SK-N-SH (cell line): Measurements from ENCODE around the gene SLC6A9. TPM values are rescaled to one million over a fixed set of nuclear protein-coding genes. Genes with fewer than 3 reads are reported as not detected.

Experiments used
- CTCF ChIA-PET: fragments of 300-600, 350-600 bp; formaldehyde crosslinking; extraction: SDS; loops from one replicate; lab custom pipeline; 2021; lab: Yijun Ruan, JAX
- POLR2A ChIA-PET: fragments of 350-600 bp; sonication (Branson Sonifier 250); formaldehyde crosslinking; extraction: SDS; loops from one replicate; lab custom pipeline; 2020; ENCODE audit warnings: antibody characterized with exemption, inconsistent platforms; lab: Yijun Ruan, JAX
- DNase-seq: peaks from one replicate; pipeline ENCODE4 v3.0.0; 2012
- H2AFZ ChIP-seq: fragments of 200-600 bp; sonication (generic); 2 replicates; pipeline ENCODE4 v1.8.1; 2016; ENCODE audit warnings: antibody characterized with exemption, mild to moderate bottlenecking, low read depth
- H3F3A ChIP-seq: fragments of 200-600 bp; sonication (generic); replicated peaks from 2 replicates; pipeline ENCODE3; 2016; ENCODE audit warnings: antibody characterized with exemption, mild to moderate bottlenecking; ENCODE audit not compliant: insufficient read depth
- H3K27ac ChIP-seq, 2 experiments: fragments of 200-500 bp in 1 of 2; fragments of 200-600 bp in 1 of 2; sonication (Bioruptor generic) in 1 of 2; sonication (generic), shearing (Covaris generic) in 1 of 2; 2 replicates each; pipeline versions ENCODE4 v1.5.1 to v1.6.1; 2014 to 2016; ENCODE audit warnings: low read depth in 2 of 2, inconsistent platforms in 1 of 2, low read length in 1 of 2, mild to moderate bottlenecking in 1 of 2, mixed read lengths in 1 of 2
- H3K27me3 ChIP-seq: fragments of 200-600 bp; sonication (generic), shearing (Covaris generic); 2 replicates; pipeline ENCODE4 v1.6.1; 2016; ENCODE audit warnings: mixed run types; ENCODE audit not compliant: insufficient read depth
- H3K36me3 ChIP-seq, 2 experiments: fragments of 200-500 bp in 1 of 2; fragments of 200-600 bp in 1 of 2; sonication (Bioruptor generic) in 1 of 2; sonication (generic) in 1 of 2; replicated peaks in 1 of 2; 2 replicates each; pipeline versions ENCODE3 to v1.5.1; 2014 to 2016; ENCODE audit warnings: low read length in 1 of 2, mild to moderate bottlenecking in 1 of 2; ENCODE audit not compliant: insufficient read depth in 2 of 2, control insufficient read depth in 1 of 2
- H3K4me1 ChIP-seq, 2 experiments: fragments of 200-500 bp in 1 of 2; fragments of 200-600 bp in 1 of 2; sonication (Bioruptor generic) in 1 of 2; sonication (generic), shearing (Covaris generic) in 1 of 2; 2 replicates each; pipeline versions ENCODE4 v1.5.1 to v1.6.1; 2014 to 2016; ENCODE audit warnings: low read depth in 1 of 2, low read length in 1 of 2, mixed run types in 1 of 2; ENCODE audit not compliant: insufficient read depth in 2 of 2, control insufficient read depth in 1 of 2
- H3K4me2 ChIP-seq: fragments of 200-600 bp; sonication (generic), shearing (Covaris generic); 2 replicates; pipeline ENCODE4 v1.6.1; 2017; ENCODE audit warnings: mixed run types
- H3K4me3 ChIP-seq, 2 experiments: fragments of 200-500 bp in 1 of 2; fragments of 200-600 bp in 1 of 2; sonication (Bioruptor generic) in 1 of 2; sonication (generic), shearing (Covaris generic) in 1 of 2; 2 replicates each; pipeline versions ENCODE4 v1.5.1 to v1.8.1; 2014 to 2016; ENCODE audit warnings: low read depth in 2 of 2, inconsistent platforms in 1 of 2, low read length in 1 of 2, mild to moderate bottlenecking in 1 of 2, mixed read lengths in 1 of 2, moderate library complexity in 1 of 2
- H3K79me2 ChIP-seq: fragments of 200-600 bp; sonication (generic); 2 replicates; pipeline ENCODE4 v1.8.1; 2017; ENCODE audit warnings: mild to moderate bottlenecking; ENCODE audit not compliant: insufficient read depth
- H3K9ac ChIP-seq: fragments of 200-600 bp; sonication (generic); 2 replicates; pipeline ENCODE4 v1.6.1; 2017; ENCODE audit warnings: mixed run types
- H3K9me2 ChIP-seq: fragments of 200-600 bp; sonication (generic); 2 replicates; pipeline ENCODE4 v1.6.1; 2017; ENCODE audit warnings: mixed run types
- H3K9me3 ChIP-seq: fragments of 200-600 bp; sonication (generic); 2 replicates; pipeline ENCODE4 v1.6.1; 2017; ENCODE audit warnings: mixed run types, mild to moderate bottlenecking, moderate library complexity
- H4K20me1 ChIP-seq: fragments of 200-600 bp; sonication (generic); 2 replicates; pipeline ENCODE4 v1.6.1; 2017; ENCODE audit warnings: mild to moderate bottlenecking, mixed run types; ENCODE audit not compliant: insufficient read depth
- EP300 ChIP-seq, 2 experiments: IDR thresholded peaks; 2 replicates each; pipeline versions ENCODE4 v1.4.0 to v1.6.1; 2012; ENCODE audit warnings: borderline replicate concordance in 1 of 2, low read depth in 1 of 2, low read length in 1 of 2
- FOSL2 ChIP-seq: IDR thresholded peaks from 2 replicates; pipeline ENCODE4 v1.4.0; 2012; ENCODE audit warnings: low read depth, mild to moderate bottlenecking, moderate library complexity, borderline replicate concordance
- FOXJ3 ChIP-seq: sonication (generic); formaldehyde crosslinking; IDR thresholded peaks from 2 replicates; pipeline ENCODE4 v1.5.1; 2020; ENCODE audit warnings: mild to moderate bottlenecking, missing genetic modification reagents
- FOXM1 ChIP-seq: IDR thresholded peaks from 2 replicates; pipeline ENCODE4 v1.4.0; 2012; ENCODE audit warnings: low read depth, mild to moderate bottlenecking
- GATA2 ChIP-seq: sonication (generic); formaldehyde crosslinking; IDR thresholded peaks from 2 replicates; pipeline ENCODE4 v1.5.0; 2020; ENCODE audit warnings: mild to moderate bottlenecking, missing genetic modification reagents
- IRF3 ChIP-seq: fragments of 150-350 bp; IDR thresholded peaks from 2 replicates; pipeline ENCODE4 v1.6.1; 2016; ENCODE audit warnings: mild to moderate bottlenecking, low read depth, low read length
- JUND ChIP-seq: IDR thresholded peaks from 2 replicates; pipeline ENCODE4 v1.4.0; 2012
- MEF2A ChIP-seq: IDR thresholded peaks from 2 replicates; pipeline ENCODE4 v1.4.0; 2012; ENCODE audit warnings: low read depth, borderline replicate concordance
- NFIC ChIP-seq: IDR thresholded peaks from 2 replicates; pipeline ENCODE4 v1.4.0; 2012; ENCODE audit warnings: borderline replicate concordance
- NRF1 ChIP-seq: IDR thresholded peaks from 2 replicates; pipeline ENCODE4 v1.6.1; 2012; ENCODE audit warnings: low read depth, mild to moderate bottlenecking, low read length
- PBX3 ChIP-seq: IDR thresholded peaks from 2 replicates; pipeline ENCODE4; 2012
- RAD21 ChIP-seq: IDR thresholded peaks from 2 replicates; pipeline ENCODE4 v1.6.1; 2012; ENCODE audit warnings: mild to moderate bottlenecking, low read length
- RCOR1 ChIP-seq: fragments of 150-350 bp; IDR thresholded peaks from 2 replicates; pipeline ENCODE4 v1.6.1; 2017; ENCODE audit warnings: antibody characterized with exemption, low read length
- TAF1 ChIP-seq: IDR thresholded peaks from 2 replicates; pipeline ENCODE4 v1.6.1; 2012; ENCODE audit warnings: low read depth, mild to moderate bottlenecking, low read length, moderate library complexity, borderline replicate concordance
- TCF12 ChIP-seq: IDR thresholded peaks from 2 replicates; pipeline ENCODE4 v1.4.0; 2012
- TEAD4 ChIP-seq: IDR thresholded peaks from 2 replicates; pipeline ENCODE4 v1.4.0; 2012; ENCODE audit warnings: mild to moderate bottlenecking, borderline replicate concordance; ENCODE audit not compliant: insufficient read depth
- ZBTB33 ChIP-seq: IDR thresholded peaks from 2 replicates; pipeline ENCODE4 v1.4.0; 2012; ENCODE audit warnings: low read depth, borderline replicate concordance
- WGBS: methylation state at CpG from one replicate; pipeline ENCODE4 v1.1.6; 2017; ENCODE audit warnings: low lambda C conversion rate; 5-methylcytosine and 5-hydroxymethylcytosine counted together
- polyA plus RNA-seq, 3 experiments: library from polyadenylated mRNA; depleted of rRNA; stranded (reverse); fragments of >200 nt; gene quantifications; 2 replicates each; pipeline ENCODE4 v1.2.3, GENCODE V29; 2012

The SLC6A9 gene
- polyA plus RNA-seq, 1 of the 3 experiments (the other 2 are of a cell fraction), result 3.9 TPM

GRCh38 chr1:44040418-44040817, 9.2 kb upstream of the SLC6A9 start:
- Histone ChIP-seq H4K20me1 (no peaks in the 10 kb centered on the region), H3K9ac (no peak overlapping the region), H3K27me3 (no peaks in the 10 kb centered on the region), H3K4me2 (no peak overlapping the region), H3K9me2 (no peaks in the 10 kb centered on the region), H3K4me1 (peaks cover 11 to 20% of the 10 kb centered on the region in 2 experiments; a peak in 2 of 4 replicates), H3K4me3 (no peak overlapping the region), H2AFZ (no peak overlapping the region), H3K79me2 (no peaks in the 10 kb centered on the region), H3F3A (peaks cover 16% of the 10 kb centered on the region), H3K36me3 (no peaks in the 10 kb centered on the region), H3K27ac (no peak overlapping the region), H3K9me3 (no peaks in the 10 kb centered on the region)
- TF ChIP-seq NRF1 (no peak), RCOR1 (no peak), IRF3 (no peak), JUND (no peak), GATA2 (no peak)
- 96% methylated on average over 2 of the region's 2 CpGs for WGBS
- POLR2A ChIA-PET, result no interaction called here
- no peak for DNase-seq
- CTCF ChIA-PET, result interaction anchor here (0.7 to 8.9 kb wide), 3 partner anchors 11 to 70 kb away, joined by 3 to 153 read pairs (median 3); partner anchors contain the start of gene DPH2

- no peaks in the 10 kb centered on the region for H3K27me3 ChIP-seq
- no peaks in the 10 kb centered on the region for H3K9me3 ChIP-seq
- H3K79me2 ChIP-seq, result no peaks in the 10 kb centered on the region
- no peaks in the 10 kb centered on the region for H3K36me3 ChIP-seq
- TF ChIP-seq MEF2A (no peak), TCF12 (0 out of 2 replicates have a peak, but pooled peaks have one; percentile 9), PBX3 (0 out of 2 replicates have a peak, but pooled peaks have one; percentile 9)
- H3K4me1 ChIP-seq, result peaks cover 11 to 23% of the 10 kb centered on the region in 2 experiments; a peak in 2 of 4 replicates
- CTCF ChIA-PET, result interaction anchor here (0.9 to 1.1 kb wide), 2 partner anchors 9 to 33 kb away, joined by 3 read pairs; no protein-coding TSS in a partner anchor
- H3K27ac ChIP-seq, result peak overlapping the region in 1 of 2 experiments; percentile 51; a peak in 2 of 4 replicates
- no peak overlapping the region for H3K9ac ChIP-seq
- H2AFZ ChIP-seq, result no peak overlapping the region
- H3K4me2 ChIP-seq, result no peak overlapping the region
- H4K20me1 ChIP-seq, result no peaks in the 10 kb centered on the region
- POLR2A ChIA-PET, result no interaction called here
- peaks cover 16% of the 10 kb centered on the region for H3F3A ChIP-seq
- DNase-seq, result no peak
- H3K9me2 ChIP-seq, result no peaks in the 10 kb centered on the region
- 51% methylated on average over 2 of the region's 2 CpGs for WGBS
- no peak overlapping the region for H3K4me3 ChIP-seq
Observed at GRCh38 chr1:44038876-44039657, 7.8 kb upstream of the SLC6A9 start.

GRCh38 chr1:44037154-44037553, 5.9 kb upstream of the SLC6A9 start:
- no peak overlapping the region for H3K4me3 ChIP-seq
- no peaks in the 10 kb centered on the region for H3K27me3 ChIP-seq
- ChIA-PET POLR2A (no interaction called here), CTCF (interaction anchor here (0.7 to 25.6 kb wide), 32 partner anchors 9 to 566 kb away, joined by 3 to 598 read pairs (median 4); partner anchors contain the start of genes ATP6V0B, CCDC24 and IPO13)
- H3K27ac ChIP-seq, result peak overlapping the region in 1 of 2 experiments; percentile 2; a peak in 1 of 4 replicates
- no peaks in the 10 kb centered on the region for H4K20me1 ChIP-seq
- no peaks in the 10 kb centered on the region for H3K9me3 ChIP-seq
- H3K4me2 ChIP-seq, result no peak overlapping the region
- no peaks in the 10 kb centered on the region for H3K9me2 ChIP-seq
- H3K79me2 ChIP-seq, result no peaks in the 10 kb centered on the region
- no peak for DNase-seq
- H3K4me1 ChIP-seq, result peaks cover 11 to 29% of the 10 kb centered on the region in 2 experiments; a peak in 2 of 4 replicates
- WGBS, result 90% methylated on average over 4 of the region's 5 CpGs
- no peaks in the 10 kb centered on the region for H3K36me3 ChIP-seq
- peaks cover 16% of the 10 kb centered on the region for H3F3A ChIP-seq
- H3K9ac ChIP-seq, result no peak overlapping the region
- no peak overlapping the region for H2AFZ ChIP-seq
- no peak for TF ChIP-seq NFIC
- TF ChIP-seq RAD21, result no peak
- no peak for TF ChIP-seq EP300 (IDR thresholded peaks at IDR 0.05; ENCODE audit: borderline replicate concordance in 1 of 2, low read depth in 1 of 2, low read length in 1 of 2)
- no peak for TF ChIP-seq TEAD4
- TF ChIP-seq FOXJ3, result no peak
- no peak for TF ChIP-seq FOXM1
- no peak for TF ChIP-seq TAF1
- TF ChIP-seq FOSL2, result no peak
- no peak for TF ChIP-seq ZBTB33
